Mesenteric fat pad (tissue), 1 donor: Measurements from ENCODE around the gene CLIC3. TPM values are rescaled to one million over a fixed set of nuclear protein-coding genes. Genes with fewer than 3 reads are reported as not detected.
"Not testable (repeated sequence)": the region's sequence is repeated elsewhere in the genome, so short reads cannot be mapped to it uniquely, and the experiment has no call there.

Source experiments
- DNase-seq: peaks from one replicate; pipeline ENCODE4 v3.0.0-alpha.2; 2020; ENCODE audit warnings: low spot score
- long read RNA-seq: library from polyadenylated mRNA; unstranded; transcript quantifications from one replicate; pipeline ENCODE4 v2.0.0, GENCODE V29; 2020
- total RNA-seq: library from RNA; stranded (reverse); fragmentation: NEBNext Ultra II Directional; extraction: Animal tissue kit (Norgen Biotek cat#: 25700); gene quantifications from one replicate; pipeline ENCODE4 v1.2.1, GENCODE V29; 2021
- donor health status: DM: yes; HTN: yes; CAD: no.

Gene CLIC3
- 1.6 TPM for total RNA-seq
- long read RNA-seq: 0 reads

- no peak for DNase-seq
Observed at GRCh38 chr9:136996361-136997292, at the start of gene CLIC3. Gene CLIC3 (minus strand): TSS chr9:136996568. CDS start chr9:136996543, 25 bp downstream.

GRCh38 chr9:137045294-137046087, 49.1 kb upstream of the CLIC3 start:
- no peak for DNase-seq

- DNase-seq: no peak
Observed at GRCh38 chr9:137044502-137045177, 48.3 kb upstream of the CLIC3 start.

GRCh38 chr9:137044037-137044436, 47.7 kb upstream of the CLIC3 start:
- no peak for DNase-seq

- no peak for DNase-seq
Observed at GRCh38 chr9:137042751-137043727, 46.7 kb upstream of the CLIC3 start.

GRCh38 chr9:137041124-137041523, 44.8 kb upstream of the CLIC3 start:
- DNase-seq: no peak

GRCh38 chr9:137040568-137040967, 44.2 kb upstream of the CLIC3 start:
- DNase-seq: no peak

- DNase-seq: no peak
Observed at GRCh38 chr9:137039611-137040366, 43.4 kb upstream of the CLIC3 start.

- no peak for DNase-seq
Observed at GRCh38 chr9:137038916-137039315, 42.5 kb upstream of the CLIC3 start.

- DNase-seq: no peak
Observed at GRCh38 chr9:137037483-137037882, 41.1 kb upstream of the CLIC3 start.

GRCh38 chr9:137037035-137037434, 40.7 kb upstream of the CLIC3 start:
- DNase-seq: no peak

GRCh38 chr9:137035937-137036336, 39.6 kb upstream of the CLIC3 start:
- no peak for DNase-seq

GRCh38 chr9:137035507-137035834, 39.1 kb upstream of the CLIC3 start:
- DNase-seq: no peak

GRCh38 chr9:137034709-137035506, 38.5 kb upstream of the CLIC3 start:
- no peak for DNase-seq

GRCh38 chr9:137034039-137034708, 37.8 kb upstream of the CLIC3 start:
- DNase-seq: no peak

GRCh38 chr9:137033481-137033880, 37.1 kb upstream of the CLIC3 start:
- DNase-seq: not testable (repeated sequence)

GRCh38 chr9:137032858-137033257, 36.5 kb upstream of the CLIC3 start:
- DNase-seq: no peak

- DNase-seq: no peak
Observed at GRCh38 chr9:137031904-137032640, 35.7 kb upstream of the CLIC3 start, which contains the start of gene FUT7. Gene FUT7 (minus strand): TSS chr9:137032088. CDS start chr9:137031991, 97 bp downstream.
